Amniotic stem cell (primary cell): Measurements from ENCODE around the gene BICC1.

Source experiments
- DNase-seq: peaks from one replicate; lab custom pipeline; 2025; lab: John Stamatoyannopoulos, UW

The BICC1 gene, protein sequence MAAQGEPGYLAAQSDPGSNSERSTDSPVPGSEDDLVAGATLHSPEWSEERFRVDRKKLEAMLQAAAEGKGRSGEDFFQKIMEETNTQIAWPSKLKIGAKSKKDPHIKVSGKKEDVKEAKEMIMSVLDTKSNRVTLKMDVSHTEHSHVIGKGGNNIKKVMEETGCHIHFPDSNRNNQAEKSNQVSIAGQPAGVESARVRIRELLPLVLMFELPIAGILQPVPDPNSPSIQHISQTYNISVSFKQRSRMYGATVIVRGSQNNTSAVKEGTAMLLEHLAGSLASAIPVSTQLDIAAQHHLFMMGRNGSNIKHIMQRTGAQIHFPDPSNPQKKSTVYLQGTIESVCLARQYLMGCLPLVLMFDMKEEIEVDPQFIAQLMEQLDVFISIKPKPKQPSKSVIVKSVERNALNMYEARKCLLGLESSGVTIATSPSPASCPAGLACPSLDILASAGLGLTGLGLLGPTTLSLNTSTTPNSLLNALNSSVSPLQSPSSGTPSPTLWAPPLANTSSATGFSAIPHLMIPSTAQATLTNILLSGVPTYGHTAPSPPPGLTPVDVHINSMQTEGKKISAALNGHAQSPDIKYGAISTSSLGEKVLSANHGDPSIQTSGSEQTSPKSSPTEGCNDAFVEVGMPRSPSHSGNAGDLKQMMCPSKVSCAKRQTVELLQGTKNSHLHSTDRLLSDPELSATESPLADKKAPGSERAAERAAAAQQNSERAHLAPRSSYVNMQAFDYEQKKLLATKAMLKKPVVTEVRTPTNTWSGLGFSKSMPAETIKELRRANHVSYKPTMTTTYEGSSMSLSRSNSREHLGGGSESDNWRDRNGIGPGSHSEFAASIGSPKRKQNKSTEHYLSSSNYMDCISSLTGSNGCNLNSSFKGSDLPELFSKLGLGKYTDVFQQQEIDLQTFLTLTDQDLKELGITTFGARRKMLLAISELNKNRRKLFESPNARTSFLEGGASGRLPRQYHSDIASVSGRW

DNA sequence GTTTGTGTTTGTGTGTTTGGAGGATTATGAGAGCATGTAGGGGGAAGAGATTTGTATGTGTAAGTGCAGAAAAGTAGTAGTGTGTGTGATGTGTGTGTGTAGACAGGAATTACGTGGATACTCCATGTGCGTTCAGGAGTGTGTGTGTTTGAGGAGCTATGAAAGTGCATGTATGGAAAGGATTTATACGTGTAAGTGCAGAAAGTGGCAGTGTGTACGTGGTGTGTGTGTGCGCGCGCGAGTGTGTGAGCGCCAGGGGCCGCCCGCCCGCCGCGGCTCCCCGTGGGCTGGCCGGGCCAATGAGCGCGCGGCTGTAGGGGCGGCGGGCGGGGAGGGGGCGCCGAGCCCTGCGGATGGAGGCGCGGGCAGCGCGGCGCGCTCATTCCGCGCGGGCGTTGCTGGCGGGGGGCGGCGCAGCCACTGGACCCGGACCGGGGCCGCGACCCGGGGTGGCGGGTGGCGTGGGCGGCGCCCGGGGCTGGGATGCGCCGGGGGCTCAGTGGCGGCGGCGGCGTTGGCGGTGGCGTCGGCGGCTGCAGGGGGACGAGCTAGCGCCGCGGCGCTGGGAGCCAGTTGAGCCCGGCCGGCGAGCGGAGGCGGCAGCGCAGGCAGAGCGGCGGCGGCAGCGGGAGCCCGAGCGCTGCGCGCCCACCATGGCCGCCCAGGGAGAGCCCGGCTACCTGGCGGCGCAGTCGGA lies at the start of gene BICC1:
BICC1 (plus strand) TSS at position 382 of the 697 bp plus-strand sequence; CDS start at position 654, 272 bp downstream.
- no peak for DNase-seq

DNA sequence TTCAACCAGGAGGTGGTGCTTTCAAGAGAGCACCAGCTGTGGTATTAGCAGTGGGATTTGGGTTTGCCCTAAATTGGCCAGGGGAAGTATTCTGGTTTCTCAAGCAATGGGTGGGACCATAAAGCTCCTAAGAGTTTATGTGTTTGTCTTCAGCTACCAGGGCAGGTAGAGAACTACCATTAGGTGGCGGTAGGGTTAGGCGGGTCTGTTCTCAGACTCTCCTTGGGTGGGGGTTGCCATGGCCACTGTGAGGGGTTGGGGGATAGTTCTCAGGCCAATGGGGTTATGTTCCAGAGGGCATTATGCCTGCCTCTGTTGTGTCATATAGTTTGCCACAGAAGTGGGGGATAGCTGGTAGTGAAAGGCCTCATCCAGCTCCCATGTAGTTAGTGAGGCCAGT lies 47.7 kb upstream of the BICC1 start:
- no peak for DNase-seq

DNA sequence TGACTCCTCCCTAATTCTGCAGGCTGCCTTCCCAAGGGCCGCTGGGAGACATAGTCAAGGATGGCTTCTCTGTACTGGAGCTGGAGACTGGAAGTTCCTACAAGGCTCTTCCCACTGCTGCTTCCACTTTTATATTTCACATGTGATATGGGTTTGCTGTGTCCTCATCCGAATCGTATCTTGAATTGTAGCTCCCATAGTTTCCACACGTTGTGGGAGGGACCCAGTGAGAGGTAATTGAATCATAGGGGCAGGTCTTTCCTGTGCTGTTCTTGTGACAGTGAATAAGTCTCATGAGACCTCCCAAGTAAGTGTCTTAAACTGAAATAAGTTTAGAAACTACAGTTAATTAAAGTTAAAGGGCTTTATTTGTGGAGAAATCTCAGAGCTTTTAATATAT lies 47.0 kb upstream of the BICC1 start:
- no peak for DNase-seq

DNA sequence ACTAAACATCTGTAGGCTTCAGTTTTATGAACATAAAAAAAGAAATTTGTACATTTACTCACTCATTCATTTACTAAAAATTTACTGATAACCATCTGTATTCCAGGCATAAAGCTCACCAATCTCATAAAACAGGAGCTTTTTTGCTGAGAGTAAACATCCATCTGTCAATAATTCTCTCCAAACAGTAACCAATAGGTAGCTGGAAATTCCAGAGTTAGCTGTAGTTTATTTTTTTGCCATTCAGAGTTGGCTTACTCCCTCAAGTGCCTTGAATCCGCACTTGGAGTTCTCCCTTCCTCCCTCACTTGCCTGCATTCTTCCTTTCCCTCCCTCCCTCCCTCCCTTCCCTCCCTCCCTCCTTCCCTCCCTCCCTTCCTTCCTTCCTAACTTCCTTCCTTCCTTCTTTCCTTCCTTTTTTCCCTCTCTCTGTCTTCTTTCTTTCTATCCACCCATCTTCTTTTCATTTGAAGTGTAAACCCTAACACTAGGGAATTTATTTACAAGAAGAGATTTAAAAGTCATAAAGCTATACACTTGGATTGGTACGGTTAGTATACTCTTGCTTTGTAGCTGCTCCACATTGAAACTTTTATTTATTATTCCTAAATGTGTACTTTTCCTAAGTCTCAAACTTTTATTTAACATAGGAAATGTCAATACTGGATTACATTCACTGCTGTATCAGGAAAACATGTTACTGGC lies 44.6 kb upstream of the BICC1 start:
- DNase-seq, result no peak

DNA sequence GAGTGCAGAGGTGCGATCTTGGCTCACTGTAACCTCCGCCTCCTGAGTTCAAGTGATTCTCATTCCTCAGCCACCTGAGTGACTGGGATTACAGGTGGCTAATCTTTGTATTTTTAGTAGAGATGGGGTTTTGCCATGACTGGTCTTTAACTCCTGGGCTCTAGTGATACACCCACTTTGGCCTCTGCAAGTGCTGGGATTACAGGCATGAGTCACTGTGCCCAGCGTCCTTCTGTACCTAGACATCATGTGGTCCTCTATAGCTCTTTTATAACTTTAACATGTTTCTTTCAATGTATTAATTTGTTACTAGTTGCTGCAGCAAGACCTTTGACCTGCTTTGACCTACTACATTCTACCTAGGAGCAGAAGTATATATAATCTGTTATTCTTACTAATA lies 38.7 kb upstream of the BICC1 start:
- DNase-seq, result no peak

DNA sequence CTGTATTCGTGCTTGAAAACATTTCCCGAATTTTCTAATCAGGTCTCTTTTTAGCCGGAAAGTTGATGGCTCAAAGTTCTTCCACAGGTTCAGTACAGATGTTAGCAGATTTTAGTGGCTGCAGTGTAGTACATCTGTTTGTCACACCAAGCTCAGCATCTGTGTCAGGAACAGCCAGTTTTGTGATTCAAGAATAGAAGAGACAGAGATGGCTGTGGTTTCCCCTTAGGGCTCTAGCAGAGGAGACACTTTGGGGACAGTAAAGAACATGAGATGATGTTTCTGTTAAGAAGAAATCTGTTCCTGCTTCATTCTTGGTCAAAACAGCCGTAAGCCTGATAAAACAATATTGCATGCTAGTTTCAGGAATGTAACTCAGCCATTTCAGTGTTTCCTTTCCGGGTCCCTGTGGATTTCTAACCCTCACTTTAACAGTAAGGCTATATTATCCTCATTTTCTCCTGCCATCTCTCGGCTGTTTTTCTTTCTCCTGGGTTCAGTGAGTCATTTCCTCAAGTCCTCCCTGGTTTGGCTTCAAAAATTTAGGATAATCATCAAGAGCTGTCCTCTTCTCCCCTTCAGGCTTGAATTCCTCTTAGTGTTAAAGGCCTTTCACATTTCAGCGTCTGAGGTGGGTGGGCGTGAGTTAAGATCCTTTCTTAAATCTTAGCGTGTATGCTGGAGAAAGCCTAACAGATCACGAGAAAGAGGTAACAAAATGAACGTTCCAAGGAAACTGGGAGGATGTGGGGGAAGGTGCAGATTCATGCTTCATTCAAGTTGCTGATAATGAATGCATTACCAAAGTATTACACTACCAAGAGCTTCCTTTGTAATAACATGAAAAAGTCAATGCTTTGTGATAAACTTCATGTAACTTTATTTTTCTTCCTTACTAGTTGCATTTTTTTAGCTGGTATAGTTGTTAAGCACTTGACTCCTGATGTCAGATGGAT lies 37.1 kb upstream of the BICC1 start:
- peak; percentile 36 for DNase-seq

DNA sequence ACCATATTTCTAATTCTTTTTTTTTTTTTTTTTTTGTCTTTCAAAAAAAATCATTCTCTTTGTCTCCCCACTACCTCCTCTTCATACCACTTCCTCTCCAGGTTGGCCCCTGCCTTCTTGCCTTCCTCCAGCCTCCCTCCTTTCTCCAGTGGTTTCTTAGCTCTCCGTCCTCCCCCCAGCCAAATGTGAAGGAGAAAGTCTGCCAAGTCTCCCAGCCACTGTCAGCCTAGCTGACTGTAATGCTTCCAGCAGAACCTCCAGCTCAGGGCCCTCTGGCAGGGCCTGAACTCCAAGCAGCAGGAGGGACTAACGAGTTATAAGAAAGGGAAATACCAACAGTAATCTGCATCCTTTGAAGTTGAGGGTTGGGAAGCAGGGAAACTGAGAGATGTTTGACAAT lies 35.5 kb upstream of the BICC1 start:
- DNase-seq, result no peak

DNA sequence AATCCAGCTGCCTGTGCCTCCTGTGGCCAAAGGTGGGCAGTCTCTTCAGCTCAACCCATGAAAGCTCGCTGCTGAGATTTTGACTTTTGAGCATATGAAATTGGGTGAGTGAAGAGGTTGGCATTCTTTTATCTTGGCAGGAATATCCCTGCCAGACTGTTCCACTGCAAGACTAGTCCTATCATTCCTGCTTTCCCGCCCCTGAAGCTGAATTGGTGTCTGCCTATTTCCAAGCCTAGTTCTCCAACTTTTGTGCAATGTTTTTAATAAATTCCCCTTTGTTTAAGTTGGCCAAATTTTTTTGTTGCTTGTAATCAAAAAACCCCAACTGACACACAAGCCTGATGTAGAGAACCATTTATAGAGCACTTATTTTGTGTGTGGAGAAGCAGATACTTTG lies 34.8 kb upstream of the BICC1 start:
- DNase-seq, result no peak

DNA sequence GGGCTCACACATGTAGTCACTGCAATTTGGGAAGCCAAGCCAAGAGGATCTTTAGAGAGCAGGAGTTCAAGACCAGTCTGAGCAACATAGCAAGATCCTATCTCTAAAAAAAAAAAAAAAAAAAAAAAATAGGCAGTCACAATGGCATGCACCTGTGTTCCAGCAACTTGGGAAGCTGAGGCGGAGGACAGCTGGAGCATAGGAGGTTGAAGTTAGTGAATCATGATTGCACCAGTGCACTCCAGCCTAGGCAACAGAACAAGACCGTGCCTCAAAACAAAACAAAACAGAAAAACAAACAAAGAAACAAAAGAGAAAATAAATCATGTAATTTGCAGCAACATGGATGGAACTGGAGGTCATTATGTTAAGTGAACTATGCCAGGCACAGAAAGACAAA lies 33.6 kb upstream of the BICC1 start:
- DNase-seq, result no peak

DNA sequence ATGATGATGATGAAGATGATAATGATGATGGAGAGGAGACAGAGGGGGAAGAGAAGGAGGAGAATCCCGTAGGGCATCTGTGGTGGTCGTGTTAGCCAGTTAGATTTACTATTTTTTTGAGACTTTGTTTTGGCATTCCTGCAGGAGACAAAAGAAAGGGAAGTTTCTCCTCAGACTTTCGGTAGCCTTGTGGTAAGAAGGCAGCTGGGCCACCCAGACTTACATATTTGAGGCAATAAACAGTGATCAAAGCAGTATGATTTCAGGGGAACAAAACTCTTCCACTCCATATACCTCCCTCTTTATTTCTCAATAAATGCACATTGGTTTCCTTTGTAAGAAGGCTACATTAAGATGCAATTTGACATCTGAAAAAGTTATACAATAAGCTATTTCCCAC lies 32.4 kb upstream of the BICC1 start:
- DNase-seq, result no peak

DNA sequence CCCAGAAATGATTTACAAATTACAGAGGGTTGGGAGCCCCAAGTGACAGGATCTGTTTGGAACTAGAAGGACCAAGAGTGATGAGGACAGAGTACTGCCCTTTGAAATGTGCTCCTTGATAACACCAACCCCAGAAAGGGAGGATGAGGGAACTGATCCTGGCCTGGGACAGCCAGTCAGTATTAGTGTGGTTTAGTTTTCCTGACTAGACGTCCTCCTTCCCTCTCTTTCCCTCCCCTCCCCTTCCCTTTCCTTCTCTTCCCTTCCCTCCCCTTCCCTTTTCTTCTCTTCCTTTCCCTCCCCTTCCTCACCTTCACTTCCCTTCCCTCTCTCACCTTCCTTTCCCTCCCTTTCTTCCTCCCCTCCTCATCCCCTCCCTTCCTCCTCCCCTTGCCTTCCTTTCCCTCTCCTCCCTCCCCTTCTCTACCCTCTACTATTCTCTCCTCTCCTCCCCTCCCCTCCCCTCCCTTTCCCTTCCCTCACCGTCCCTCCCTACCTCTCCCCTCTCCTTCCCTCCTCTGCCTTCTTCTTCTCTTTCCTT lies 31.0 kb upstream of the BICC1 start:
- DNase-seq, result no peak

DNA sequence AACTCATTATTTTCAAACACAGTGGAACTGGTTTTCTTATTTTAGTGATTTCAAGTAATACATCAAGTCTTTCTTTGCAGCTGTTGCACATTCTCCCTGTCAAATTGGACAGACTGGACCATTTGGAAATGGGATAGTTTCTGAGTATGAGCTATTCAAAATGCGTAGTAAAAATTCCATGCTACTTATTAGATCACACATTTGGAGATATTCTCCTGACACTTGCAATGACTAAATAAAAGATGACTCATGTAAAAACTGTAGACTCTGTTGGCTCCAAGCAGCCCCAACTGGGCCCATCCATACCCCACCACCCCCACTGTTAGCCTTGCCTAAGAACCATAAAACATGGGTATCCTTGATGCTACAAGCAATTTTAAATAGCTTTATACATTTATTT lies 25.9 kb upstream of the BICC1 start:
- DNase-seq, result no peak

DNA sequence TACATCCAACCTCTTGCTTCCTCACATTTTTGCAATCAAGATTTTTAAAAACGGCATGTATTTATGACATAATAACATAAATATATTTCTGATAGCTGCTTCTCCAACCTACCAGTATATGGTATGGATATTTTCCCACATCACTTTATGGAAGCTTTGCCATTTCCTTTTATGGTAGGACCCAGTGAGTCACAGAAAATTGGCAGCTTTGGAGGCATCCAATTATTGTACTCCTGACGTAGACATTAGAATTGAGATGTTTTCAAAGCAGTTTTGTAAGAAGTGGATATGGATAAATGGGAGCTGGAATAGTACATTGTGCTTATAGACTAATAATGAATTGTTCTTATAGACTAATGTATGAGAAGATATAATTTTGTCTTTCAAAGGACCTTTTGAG lies 23.8 kb upstream of the BICC1 start:
- DNase-seq, result no peak

DNA sequence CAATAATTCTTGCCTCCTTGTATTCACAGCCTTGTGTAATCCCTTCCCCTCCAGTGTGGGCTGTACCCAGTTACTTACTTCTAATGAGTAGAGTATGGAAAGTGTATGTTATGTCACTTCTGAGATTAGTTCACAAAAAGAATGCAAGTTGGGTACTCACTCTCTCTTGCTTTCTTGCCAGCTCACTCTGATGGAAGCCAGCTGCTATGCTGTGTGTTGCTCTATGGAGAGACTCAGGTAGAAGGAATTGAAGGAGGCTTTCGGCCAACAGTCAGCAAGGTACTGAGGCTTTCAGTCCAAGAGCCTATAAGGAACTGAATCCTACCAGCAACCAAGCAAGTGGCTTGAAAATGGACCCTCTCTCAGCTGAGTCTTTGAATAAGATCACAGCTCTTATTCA lies 9.7 kb upstream of the BICC1 start:
- DNase-seq, result no peak

DNA sequence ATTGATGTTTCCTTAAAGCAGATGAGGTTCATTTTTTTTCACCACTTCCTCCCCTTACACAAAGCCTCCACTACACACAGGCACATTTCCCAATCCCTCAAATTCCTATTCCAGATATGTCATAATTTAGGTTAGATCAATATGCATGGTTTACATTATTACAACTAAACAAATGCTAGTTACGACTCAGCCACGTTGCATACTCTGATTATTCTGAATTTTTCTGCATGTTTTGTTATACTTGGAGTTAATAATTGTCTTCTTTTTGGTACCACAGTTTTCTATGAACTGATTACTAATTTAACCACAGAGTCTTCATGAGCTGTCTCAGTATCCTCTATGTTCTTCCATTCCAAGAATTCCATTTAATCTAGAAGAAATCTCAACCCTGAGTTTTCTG lies 4.4 kb upstream of the BICC1 start:
- no peak for DNase-seq

DNA sequence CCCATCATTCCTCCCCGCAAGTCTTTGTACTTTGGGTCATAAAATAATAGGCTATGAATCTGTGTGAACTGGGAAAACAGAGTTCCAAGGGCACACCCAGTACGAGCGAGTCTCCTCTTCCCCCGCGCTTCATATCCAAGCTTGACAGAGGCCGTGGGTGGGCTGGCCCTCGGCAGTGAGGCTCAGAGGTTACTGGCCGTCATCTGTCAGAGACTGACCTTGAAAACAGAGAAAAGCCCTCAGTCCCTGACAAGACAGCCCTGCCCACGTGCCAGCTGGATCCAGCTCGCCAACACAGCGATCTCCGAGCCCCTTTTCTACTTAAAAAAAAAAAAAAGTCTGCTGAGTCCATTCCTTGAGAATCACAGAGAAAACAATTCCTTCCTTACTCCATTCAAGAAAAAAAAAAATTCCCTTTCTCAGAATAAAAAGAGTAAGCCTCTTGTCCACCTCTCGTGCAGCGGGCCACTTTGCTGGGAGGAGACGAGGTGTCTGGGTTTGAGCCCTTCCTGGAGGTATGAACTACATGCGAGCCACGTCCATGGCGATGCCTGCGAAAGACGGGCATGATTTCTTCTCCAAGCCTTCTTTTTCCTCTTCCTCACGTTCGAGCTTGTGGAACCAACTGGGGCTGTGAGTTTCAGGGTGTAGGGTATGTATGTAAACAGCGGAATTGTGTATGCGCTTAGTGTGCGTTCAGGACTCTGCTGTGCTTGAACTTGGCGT lies 744 bp upstream of the BICC1 start:
- no peak for DNase-seq

DNA sequence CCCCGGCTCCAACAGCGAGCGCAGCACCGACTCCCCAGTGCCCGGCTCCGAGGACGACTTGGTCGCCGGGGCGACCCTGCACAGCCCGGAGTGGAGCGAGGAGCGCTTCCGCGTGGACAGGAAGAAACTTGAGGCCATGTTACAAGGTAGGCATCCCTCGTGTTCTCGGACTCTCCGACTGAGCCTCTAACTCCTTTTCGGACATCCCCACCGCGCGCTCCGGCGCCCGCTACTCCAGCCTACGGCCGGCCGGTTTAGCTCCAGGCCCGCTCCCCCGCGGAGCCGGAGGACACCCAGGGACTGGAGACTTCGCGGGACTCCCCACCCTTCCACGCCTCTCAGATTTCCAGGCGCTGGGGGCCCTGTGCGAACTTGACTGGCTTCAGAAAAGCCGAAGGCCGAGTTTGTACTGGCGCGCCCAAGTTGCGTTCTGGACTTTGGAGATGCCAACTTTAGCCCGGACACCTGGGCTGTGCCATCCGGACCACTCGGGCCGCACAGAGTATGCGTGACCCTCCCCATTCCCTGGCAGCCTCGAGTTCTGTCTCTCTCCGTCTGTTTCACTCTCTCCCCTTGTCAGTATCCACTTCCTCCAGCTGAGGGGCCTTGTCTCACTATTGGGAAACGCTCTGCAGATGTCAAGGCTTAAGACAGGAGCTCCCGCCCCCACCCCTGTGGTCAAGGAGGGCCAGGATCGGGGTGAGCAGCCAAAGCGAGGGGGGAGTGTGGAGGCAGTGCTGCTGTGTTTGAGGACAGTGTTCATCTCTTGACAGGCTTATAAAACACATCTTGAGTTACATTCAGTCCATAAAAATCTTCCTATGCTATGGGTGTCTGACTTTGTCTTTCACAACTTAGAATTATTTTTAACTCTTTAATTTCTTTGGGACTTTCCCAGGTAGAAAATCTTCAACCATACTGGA lies 777 bp downstream of the BICC1 start:
- no peak for DNase-seq

DNA sequence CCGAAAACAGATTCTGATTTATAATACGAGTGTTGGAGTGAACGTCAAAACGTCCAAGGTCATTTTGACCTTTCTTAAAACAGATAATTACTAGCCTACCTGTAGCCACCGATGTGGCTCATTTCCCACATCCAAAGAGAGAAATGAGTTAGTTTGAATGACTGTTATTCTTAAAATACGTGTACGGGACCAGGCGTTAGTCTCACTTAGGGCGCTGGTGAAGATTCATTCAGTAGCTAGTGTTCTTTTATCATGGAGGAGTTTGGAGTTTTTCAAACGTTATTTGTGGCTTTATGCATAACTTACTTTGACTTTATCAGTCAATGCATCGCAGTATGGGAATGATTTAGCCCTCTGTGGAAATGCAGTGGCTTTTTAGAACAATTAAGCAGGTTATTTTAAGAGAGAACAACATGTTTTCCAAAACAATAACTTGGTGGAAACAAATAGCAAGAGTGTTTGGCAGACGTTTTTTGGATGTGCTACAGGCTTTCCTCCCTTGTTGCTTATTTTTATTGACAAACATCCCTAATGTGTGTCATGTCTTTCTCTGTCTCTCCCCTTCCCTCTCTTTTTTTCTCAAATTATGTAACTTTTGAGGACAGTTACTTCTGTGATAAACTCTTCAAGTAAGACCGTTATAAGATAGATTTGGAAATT lies 1.6 kb downstream of the BICC1 start:
- DNase-seq, result no peak
